ENCODE data around the gene FIG4.
A peak's percentile ranks its signal among the peaks of the same experiment; 100 is the strongest.
"Not testable (repeated sequence)": the region's sequence is repeated elsewhere in the genome, so short reads cannot be mapped to it uniquely, and the experiment has no call there.

Gene FIG4

GRCh38 chr6:109854541-109855308 lies 163.6 kb downstream of the FIG4 start:
- no peak for DNase-seq (ENCODE audit: low read depth)

- not testable (repeated sequence) for DNase-seq (ENCODE audit: low read depth)
Measured at GRCh38 chr6:109855476-109856040, 164.5 kb downstream of the FIG4 start.

DNA sequence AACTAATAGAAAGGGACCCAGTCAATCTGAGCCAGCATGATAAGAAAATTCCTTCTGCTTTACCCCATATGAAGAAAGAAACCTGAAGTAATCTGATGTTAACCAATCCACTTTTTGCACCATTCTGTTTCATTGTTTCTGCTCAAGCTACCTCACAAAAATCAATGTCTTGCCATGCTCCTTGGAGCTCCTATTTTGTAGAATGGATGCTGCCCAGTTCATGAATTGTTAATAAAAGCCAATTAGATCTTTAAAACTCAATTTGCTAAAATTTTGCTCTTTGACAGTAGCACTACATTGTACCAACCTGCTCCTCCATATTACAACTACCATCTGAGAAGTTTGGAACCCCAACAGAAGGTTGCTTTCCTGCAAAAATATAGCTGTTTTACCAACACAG lies 170.8 kb downstream of the FIG4 start:
- DNase-seq (ENCODE audit: low read depth) = no peak

GRCh38 chr6:109864050-109864449 lies 173.0 kb downstream of the FIG4 start:
- DNase-seq (ENCODE audit: low read depth) = no peak

GRCh38 chr6:109865968-109866367 lies 174.9 kb downstream of the FIG4 start:
- no peak for DNase-seq (ENCODE audit: low read depth)

- DNase-seq (ENCODE audit: low read depth) = no peak
Measured at GRCh38 chr6:109867009-109867969, 176.2 kb downstream of the FIG4 start.

DNA sequence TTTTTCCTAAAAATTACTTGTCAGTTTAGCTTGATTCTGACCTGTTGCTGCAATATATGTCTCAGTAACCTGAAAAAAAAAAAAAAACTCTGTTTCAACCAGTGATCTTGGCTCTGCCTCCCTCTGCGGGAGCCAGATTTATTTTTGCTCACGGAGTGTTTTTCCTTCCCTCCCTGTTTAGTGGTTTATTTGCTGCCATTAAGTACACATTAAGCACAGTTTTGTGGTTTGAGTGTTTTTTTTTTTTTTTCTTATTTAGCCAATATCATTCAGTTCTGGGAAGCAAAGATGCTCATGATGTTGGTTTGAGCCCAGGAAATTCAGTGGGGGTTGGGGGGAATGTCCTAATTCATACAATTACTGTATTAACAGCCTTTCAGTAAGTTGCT lies 176.9 kb downstream of the FIG4 start:
- peak; percentile 39 for DNase-seq (ENCODE audit: low read depth)

DNA sequence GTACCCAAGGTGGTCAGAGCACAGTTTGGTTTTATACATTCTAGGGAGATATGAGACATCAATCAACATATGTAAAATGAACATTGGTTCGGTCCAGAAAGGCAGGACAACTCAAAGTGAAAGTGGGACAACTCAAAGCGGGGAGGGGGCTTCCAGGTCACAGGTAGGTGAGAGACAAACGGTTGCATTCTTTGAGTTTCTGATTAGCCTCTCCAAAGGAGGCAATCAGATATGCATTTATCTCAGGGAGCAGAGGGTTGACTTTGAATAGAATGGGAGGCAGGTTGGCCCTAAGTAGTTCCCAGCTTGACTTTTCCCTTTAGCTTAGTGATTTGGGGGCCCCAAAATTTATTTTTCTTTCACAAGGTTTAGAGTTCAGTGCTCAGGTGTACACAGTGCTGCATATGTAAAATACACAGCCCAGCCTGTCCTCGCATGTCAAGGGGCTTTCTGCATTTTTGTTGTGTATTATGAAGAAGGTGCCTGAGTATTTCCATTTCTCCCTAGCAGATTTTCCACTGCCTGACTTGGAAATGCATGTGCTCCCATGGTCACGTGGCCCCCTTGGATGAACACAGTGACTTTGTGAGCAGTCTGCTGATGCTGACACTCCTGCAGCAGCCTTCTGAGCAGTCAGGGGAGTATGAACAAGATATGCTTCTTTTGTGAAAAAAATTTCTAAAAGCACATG lies 178.4 kb downstream of the FIG4 start:
- DNase-seq (ENCODE audit: low read depth) = not testable (repeated sequence)

DNA sequence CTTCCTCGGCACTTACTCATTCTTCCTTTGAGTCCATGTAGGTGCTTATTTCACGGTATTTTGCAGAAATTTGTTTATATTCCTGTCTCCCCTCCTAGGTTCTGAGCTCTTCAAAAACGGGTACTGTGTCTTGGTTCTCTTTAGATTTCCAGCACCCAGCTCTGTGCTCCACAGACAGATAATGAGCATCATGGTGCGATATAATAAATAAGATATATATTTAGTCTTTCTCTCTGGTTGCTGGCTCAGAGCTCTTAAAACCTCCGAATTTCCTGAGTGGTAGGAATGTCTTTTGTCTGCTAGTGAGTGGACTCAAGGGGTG lies 179.0 kb downstream of the FIG4 start:
- no peak for DNase-seq (ENCODE audit: low read depth)

GRCh38 chr6:109872549-109872948 lies 181.5 kb downstream of the FIG4 start:
- DNase-seq (ENCODE audit: low read depth) = no peak

GRCh38 chr6:109872968-109873545 lies 182.0 kb downstream of the FIG4 start:
- no peak for DNase-seq (ENCODE audit: low read depth)

GRCh38 chr6:109874086-109874485 lies 183.0 kb downstream of the FIG4 start:
- no peak for DNase-seq (ENCODE audit: low read depth)

- DNase-seq (ENCODE audit: low read depth) = no peak
Measured at GRCh38 chr6:109874621-109875020, 183.5 kb downstream of the FIG4 start.
